ENCODE measurements around the gene VPS54.

VPS54 gene

DNA sequence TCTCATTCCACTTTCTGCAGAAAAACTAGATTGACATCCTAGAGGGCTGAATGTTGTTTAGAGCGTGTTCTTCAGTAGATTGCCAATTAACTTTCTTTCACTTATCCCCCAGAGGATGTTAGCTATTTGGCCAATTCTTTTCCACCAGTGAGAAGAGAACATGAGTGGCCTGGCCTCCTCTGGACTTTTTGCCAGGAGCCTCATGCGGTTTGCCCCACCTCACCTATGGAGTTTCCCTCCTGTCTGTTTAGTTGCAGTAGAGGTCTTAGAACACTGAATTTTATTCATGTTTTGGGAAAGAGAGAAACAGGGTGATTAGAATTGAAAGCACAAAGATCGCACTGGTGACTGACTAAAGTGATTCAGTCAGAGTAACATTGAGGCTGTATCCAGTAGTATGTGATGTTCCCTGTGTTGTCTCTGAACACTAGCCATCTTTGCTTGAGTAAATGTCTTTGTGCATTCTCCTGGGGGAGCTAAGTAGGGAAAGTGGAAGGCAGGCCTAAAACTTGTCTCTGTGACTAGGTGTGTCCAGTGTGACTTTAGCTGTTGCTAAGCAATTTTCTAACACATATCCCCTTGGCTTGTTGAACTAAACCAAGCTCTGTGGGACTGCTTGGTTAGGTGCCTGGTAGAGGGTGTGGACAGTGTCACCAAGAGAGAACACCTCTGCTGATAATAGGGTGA, 143.5 kb downstream of the VPS54 start:
- no peak for DNase-seq (ENCODE audit: low read depth, low spot score)
- H3K27ac ChIP-seq, result peak overlapping the region; percentile 64

DNA sequence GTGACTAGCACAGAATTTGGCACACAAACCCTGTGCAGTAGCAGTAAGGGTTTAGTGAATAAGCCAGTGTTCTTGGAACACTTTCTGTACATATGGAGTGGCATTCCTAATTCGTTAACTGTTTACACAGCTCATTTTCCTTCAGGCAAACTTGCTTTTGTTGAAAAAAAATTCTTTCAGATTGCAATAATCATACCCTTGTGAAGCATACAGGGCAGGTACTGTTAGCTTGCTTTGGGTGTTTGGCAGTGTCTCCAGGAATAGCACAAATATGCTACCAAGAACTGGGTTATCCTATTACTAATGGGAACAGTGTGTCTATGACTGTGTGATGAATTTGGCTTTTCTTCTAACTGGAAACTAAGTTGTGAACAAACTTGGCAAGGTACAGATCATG, 144.1 kb downstream of the VPS54 start:
- peak overlapping the region; percentile 64 for H3K27ac ChIP-seq

DNA sequence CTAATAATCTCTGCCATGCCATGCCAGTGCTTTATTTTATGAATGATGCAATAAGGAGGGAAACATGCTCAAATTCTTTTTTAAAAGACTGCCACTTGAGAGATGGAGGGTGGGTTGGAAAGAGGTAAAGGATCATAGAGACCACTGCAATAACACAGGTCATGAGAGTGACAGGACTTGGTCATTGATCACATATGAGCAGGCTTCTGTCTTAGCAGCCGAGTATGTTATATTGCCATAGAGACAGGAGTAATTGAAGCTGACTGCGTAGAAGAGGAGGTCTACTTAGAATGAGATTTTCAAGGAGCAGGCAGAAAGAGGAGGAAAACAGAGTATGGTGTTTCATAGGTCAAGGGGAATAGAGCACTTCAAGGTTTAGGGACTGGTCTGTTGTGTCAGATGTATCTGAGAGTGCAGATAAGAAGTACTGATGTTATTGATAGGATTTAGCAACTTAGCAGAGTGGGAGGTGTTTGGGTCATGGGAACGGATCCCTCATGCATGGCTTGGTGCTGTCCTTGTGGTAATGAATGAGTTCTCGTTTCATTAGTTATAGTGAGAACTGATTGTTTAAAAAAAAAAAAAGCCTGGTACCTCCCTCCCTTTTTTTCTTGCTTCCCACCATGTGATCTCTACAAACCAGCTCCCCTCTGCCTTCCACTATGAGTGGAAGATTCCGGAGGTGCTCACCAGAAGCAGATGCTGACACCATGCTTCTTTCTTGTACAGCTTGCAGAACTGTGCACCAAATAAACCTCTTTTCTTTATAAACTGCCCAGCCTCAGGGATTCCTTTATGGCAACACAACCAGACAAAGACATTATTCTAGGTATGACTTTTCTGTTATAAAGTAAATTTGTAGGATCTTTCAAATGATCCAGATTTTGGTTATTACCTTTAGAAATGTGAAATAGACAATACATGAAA, 144.8 kb downstream of the VPS54 start:
- DNase-seq (ENCODE audit: low read depth, low spot score), result no peak
- peak overlapping the region; percentile 64 for H3K27ac ChIP-seq

More for the DNA sequence above, 144.1 kb downstream of the VPS54 start:
- no peak for DNase-seq (ENCODE audit: low read depth, low spot score)

DNA sequence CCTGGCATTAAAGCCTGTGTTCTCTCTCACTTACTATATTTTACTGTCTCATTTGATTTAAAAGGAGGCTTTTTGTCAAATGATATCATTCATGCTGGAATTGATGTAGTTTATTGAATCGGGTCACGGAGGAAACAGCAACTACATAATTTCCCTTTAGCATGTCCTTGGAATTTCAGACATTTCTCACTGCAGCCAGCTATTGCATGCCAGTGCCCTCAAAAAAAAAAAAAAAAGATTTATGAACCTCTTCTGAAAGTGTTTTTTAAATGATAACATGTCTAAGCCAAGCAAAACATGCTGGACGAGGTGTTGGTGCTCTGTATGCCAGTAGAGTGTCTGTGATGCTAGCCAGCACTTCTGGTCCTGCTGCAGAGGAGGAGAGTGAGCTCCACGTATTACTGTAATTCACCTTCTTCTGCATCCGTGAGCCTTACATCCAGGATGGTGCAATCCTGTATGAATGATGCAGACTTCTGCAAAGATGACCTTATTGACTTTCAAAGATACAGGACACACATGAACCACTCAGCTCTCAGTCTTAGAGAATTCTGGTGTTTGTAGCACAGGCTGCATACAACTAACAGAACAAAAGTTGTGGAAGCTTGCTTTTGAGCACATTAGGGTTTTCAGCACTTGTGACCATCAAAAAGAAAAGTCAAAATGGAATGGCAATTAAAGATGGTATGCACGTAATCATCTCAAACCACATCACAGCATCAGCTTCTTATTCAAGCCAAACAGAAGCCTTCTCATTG, 146.5 kb downstream of the VPS54 start:
- no peak overlapping the region for H3K27ac ChIP-seq
- no peak for DNase-seq (ENCODE audit: low read depth, low spot score)

DNA sequence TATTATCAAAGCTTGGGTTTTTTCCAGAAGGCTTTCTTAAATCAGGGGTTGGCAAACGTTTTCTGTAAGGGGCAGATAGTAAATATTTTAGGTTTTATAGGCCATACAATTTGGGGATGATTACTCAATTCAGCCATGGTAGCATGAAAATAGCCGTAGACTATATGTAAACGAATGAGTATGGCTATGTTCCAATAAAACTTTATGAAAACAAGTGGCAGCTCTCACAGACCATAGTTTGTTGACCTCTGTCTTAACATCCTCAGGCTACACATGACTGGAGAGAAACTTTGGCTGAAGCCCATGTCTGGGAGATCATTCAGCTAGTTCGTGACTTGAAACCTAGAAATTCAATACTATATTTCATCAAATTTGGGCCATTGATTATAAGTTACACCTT, 147.4 kb downstream of the VPS54 start:
- H3K27ac ChIP-seq, result no peak overlapping the region

DNA sequence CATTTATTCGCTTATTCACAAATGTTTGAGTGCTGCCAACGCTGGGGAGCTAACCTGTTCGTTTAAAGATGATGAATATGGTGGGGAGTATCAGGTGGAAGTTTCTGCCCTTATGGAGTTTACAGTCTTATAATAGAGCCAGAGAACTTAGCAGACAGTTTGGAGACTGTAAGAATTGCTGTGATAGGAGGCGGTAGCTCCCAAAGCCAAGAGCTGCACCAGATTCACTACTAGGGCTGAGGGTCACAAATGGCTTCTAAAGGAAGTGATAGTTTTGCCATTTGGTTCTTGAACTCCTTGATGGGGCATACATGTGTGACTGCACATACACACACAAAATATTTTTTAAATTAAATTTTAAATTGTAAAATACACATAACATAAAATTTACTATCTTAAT, 148.5 kb downstream of the VPS54 start:
- DNase-seq (ENCODE audit: low read depth, low spot score), result no peak
- peak overlapping the region; percentile 31 for H3K27ac ChIP-seq

More for the DNA sequence above, 147.4 kb downstream of the VPS54 start:
- DNase-seq (ENCODE audit: low read depth, low spot score), result no peak

DNA sequence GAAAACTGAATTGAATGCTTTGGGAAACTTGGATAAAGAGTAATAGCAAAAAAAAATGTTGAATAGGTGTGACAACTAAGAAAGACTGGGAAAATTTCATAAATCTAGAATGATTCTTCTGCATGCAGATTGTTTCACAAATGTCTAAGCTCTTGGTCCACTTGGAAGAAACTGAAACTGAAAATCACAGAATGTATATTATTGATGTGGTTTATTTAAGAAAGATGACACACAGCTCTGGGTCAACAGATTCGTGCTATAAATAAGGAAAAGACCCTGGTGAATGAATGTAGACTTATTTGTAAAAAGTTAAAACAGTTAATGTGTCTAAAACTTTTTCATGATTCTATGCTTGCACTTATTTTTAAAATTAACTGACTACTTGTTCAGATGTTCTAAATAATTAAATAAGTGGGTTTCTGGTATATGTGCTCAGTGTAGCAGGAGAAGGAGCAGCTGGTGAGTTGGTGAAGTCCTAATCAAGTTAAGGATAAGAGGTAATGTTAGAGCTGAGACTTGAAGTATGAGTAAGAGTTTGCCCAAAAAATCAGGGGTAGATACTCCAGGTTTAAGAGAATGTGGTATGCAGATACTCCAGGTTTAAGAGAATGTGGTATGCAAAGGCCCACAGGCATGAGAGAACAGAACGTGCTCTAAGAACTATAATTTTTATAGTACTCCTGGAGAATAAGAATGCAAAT, 153.1 kb downstream of the VPS54 start:
- DNase-seq (ENCODE audit: low read depth, low spot score), result no peak
- H3K27ac ChIP-seq, result no peak overlapping the region

DNA sequence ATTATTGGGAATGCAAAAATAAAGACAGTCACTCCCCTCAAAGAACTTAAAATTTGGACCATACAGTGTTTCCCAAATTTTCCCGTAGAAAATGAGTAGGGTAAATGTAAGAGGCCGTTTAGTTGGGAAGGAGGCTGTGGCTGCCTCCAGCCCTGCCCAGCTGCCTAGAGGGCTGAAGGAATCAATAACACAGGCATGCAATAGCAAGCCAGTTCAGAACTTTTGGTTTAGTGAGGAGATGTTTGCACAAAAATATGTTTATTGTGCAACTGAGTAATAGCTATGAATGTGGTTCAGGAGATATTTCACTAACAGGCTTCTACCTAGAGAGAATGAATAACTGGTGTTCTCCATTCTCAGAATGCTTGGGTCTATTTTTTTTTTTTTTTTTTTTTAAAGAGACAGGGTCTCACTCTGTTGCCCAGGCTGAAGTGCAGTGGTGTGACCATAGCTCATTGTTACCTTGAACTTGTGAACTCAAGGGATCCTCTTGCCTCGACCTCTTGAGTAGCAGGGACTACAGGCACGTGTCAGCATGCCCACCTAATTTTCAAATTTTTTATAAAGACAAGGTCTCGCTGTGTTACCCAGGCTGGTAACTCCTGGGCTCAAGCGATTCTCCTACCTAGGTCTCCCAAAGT, 153.9 kb downstream of the VPS54 start:
- no peak for DNase-seq (ENCODE audit: low read depth, low spot score)
- H3K27ac ChIP-seq, result peak overlapping the region; percentile 14

DNA sequence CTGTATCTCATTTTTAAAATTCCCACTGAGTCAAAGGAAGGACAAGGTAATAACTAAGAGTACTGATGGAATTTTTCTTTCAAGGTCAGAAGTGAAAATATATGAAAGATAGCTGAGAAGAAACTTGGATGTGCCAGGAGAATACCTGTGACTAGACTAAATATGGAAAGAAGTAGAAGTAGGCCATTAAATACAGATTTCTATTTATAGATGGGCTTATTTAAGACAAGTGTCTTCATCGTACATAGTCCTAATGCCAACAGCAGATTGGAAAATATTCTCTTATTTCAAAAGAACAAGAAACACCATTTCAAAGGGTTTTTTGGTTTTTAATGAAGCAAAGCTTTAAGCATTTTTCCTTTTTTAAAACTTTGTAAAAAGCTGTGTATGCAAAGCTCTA, 155.5 kb downstream of the VPS54 start:
- no peak for DNase-seq (ENCODE audit: low read depth, low spot score)
- H3K27ac ChIP-seq, result peak overlapping the region; percentile 69

DNA sequence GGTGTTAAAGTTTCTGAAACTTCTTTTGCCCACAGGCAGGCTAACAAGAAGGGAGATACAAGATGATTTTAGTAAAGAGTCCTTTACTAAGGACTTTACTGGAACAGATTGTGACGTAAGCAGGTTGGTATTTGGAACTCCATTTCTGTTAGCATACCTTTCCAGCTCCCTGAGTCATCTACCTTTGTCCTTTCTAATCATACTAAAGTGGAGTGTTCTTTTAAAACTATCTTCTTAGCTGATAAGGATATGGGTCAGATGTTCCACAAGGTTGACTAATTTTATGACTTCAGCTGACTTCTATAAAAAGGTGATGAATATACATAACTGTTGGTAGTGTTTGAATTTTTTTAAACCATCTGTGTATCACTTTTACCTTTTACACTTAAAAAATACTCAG, 156.4 kb downstream of the VPS54 start:
- DNase-seq (ENCODE audit: low read depth, low spot score), result no peak
- H3K27ac ChIP-seq, result peak overlapping the region; percentile 69

DNA sequence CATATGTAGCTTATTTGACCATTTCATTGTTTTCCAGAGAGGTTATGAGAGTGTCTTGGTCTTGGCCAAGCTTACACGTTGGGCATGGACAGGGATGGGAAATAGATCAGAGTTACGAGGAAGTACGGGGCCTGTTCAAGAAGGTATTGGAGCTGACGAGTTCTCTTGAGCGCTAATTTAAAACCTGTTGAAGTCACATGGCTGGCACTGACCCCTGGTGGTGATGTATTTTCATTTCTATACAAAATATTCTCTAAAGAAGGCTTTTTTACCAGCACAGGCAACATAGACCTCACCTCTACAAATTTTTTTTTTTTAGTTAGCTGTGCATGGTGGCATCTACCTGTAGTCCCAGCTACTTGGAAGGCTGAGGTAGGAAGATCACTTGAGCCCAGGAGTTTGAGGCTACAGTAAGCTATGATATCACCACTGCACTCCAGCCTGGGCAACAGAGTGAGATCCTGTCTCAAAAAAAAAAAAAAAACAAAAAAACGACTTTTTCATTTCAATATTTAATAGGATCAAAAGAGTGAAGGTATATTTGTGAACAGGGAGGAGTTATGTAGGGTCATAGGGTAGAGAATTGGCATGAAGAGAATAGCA, 157.9 kb downstream of the VPS54 start:
- no peak for DNase-seq (ENCODE audit: low read depth, low spot score)
- peak overlapping the region; percentile 69 for H3K27ac ChIP-seq

DNA sequence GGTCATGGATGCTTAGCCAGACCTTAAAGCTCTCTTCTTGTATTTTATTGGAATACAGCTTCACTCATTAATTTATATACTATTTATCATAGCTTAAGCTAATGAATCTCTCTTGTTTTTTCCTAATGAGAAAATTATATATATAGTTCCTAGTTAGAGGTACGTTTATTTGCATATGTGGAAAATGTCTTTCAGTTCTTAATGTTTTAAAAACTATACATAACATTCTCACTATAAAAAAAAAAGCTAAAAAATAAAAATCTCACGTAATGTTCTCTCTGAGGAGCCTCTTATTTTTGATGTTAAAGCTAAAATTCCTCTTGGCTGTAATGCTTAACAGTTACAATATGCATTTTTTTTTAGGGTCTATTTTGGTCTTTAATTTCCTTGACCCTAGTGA, 160.9 kb downstream of the VPS54 start:
- no peak overlapping the region for H3K27ac ChIP-seq
- DNase-seq (ENCODE audit: low read depth, low spot score), result no peak

DNA sequence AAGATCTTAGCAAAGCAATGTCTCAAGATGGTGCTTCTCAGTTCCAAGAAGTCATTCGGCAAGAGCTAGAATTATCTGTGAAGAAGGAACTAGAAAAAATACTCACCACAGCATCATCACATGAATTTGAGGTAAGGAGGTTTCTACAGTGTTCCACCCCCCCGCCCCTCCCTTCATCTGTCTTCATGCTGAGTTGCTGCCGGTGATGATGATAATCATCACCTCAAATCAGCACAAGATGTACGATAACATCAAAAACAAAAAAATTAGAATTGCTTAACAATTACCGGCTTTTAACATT, 163.0 kb downstream of the VPS54 start:
- DNase-seq (ENCODE audit: low read depth, low spot score), result no peak
- H3K27ac ChIP-seq, result no peak overlapping the region

DNA sequence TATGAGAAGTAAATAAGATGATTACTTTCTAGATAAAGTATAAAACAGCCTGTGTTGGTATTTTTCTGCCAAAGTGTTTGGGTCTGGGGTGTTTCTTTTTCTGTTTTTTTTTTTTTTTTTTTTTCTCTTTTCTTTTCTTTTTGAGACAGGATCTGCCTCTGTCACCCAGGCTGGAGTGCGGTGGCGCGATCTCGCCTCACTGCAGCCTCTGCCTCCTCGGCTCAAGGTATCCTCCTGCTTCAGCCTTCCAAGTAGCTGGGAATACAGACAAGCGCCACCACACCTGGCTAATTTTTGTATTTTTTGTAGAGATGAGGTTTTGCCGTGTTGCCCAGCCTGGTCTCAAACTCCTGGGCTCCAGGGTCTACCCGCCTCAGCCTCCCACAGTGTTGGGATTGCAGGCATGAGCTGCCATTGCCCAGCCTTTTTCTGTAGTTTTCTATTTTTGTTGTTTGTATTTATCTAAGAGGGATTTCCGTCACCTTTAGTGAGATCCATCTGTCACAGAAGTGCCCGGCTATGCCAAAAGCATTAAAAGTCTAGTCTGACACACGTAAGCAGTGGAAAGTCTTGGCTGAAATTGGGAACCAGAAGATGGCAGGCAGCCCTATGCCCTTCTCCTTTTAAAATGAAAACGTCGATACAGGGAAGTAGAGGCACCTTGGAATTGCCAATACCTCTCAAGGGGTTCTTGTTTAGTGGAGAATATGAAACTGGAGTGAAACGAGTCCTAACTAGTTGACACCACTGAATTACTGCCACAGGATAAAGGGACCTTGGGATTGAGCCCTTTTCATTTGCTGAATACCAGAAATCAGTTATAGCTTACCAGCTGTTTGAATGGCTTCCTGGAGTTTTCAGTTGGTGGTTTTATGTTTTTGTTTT, 163.6 kb downstream of the VPS54 start:
- DNase-seq (ENCODE audit: low read depth, low spot score), result no peak
- no peak overlapping the region for H3K27ac ChIP-seq

DNA sequence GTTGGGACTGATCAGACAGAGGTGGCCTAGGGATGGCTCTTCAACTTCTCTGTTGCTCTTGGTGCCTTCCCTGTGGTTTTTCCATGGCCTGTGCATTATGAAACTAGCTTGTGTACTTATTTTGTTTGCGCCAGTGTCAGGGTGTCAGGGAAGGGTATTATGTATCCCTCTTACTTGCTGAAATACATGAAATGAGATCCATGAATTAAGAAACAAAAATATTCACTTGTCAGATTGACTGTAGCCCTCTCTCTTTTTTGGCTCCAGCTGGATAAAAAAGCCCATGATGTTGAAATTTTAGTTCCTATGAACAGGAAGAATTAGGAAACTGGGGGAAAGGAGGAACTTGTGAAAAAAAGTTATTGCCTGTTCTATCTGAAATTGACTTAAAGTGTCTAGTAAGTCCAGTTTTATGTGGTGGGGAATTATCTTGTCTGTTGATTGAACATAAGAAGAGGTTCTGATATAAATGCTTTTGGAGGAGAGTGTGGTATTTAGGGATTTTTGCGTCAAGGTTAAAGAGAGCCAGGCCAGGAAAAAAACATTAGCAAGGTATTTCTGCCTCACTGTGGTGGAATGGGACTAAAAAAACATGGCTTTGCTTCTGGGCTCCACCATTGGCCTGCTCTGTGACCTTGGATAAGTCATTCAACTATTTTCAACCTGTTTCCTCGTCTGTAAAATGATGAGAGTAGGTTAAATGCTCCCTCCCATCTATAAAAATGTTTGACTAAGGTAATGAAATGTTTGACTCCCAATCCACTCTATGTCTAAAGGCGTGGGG, 165.5 kb downstream of the VPS54 start:
- H3K27ac ChIP-seq, result no peak overlapping the region

DNA sequence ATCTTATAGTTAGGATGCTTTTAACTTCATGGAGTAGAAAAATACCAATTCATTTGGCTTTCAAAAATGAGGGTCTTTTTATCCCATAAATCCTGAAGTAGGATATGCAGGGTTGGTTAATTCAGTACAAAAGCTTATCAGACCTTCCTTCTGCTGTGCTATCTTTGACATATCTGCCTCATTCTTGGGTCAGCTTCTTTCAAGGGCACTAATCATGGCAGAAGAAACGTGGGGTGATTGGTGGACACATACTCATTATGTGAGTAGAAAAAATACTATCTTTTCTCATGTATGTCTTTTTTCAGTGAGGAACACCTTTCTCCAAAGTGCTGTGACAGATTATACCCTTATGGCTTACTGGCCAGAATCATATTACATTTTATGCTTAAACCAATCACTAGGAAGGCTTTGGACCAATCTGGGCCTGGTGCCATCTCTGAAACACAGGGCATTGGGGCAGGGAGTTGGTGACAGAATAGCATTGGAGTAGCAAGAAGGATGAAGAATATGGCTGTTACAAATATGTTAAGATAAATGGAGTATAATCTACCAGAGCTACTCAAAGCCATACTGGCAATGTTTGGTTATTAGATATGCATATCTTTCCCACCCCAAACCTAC, 167.4 kb downstream of the VPS54 start:
- no peak for DNase-seq (ENCODE audit: low read depth, low spot score)
- H3K27ac ChIP-seq, result no peak overlapping the region

More for the DNA sequence above, 165.5 kb downstream of the VPS54 start:
- DNase-seq (ENCODE audit: low read depth, low spot score), result no peak

DNA sequence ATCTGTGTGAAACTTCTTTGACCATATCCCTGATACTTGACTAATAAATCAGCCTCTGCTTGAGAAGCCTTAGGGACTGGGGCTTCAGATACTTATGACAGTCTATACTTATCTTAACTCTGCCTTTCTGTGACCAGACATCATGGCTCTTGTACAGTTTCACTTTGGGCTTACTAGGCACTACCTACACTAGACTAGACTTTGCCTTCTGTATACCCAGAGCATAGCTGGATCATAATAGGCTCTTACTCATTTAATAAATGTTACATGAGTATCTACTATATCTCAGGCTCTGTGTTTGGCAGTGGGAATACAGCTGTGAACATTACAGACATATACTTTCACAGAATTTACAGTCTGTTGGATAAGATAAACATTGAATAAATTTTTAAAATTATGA, 168.6 kb downstream of the VPS54 start:
- DNase-seq (ENCODE audit: low read depth, low spot score), result no peak
- H3K27ac ChIP-seq, result no peak overlapping the region
